Stomach (tissue), 9 donors: Measurements from ENCODE around the gene BORCS8. TPM values are rescaled to one million over a fixed set of nuclear protein-coding genes. Genes with fewer than 3 reads are reported as not detected.

Experiments
- DNase-seq, 2 donors: peaks; one replicate each; pipeline versions ENCODE4 v3.0.0 to v3.0.0-alpha.2; 2013 to 2019
- H3K27ac ChIP-seq, 5 donors: fragments of 200-600 bp in 4 of 5; sonication (generic) in 4 of 5; one replicate each; pipeline ENCODE4 v1.5.1; 2013 to 2019; ENCODE audit warnings: mild to moderate bottlenecking in 1 of 5, moderate library complexity in 1 of 5
- H3K27me3 ChIP-seq, 3 donors: fragments of 200-600 bp; sonication (generic); one replicate each; pipeline ENCODE4 v1.5.1; 2017 to 2019; ENCODE audit warnings: mixed run types in 1 of 3
- H3K36me3 ChIP-seq, 4 donors: fragments of 200-600 bp; sonication (generic); 1 replicate in 3 of 4; 2 replicates in 1 of 4; pipeline ENCODE4 v1.5.1; 2016 to 2019
- H3K4me1 ChIP-seq, 4 donors: fragments of 200-600 bp; sonication (generic); one replicate each; pipeline ENCODE4 v1.5.1; 2016 to 2019
- H3K4me3 ChIP-seq, 4 donors: fragments of 200-600 bp; sonication (generic) in 3 of 4; one replicate each; pipeline ENCODE4 v1.5.1; 2016 to 2019; ENCODE audit warnings: mild to moderate bottlenecking in 1 of 4
- H3K9me3 ChIP-seq, 4 donors: fragments of 200-600 bp; sonication (generic); one replicate each; pipeline ENCODE4 v1.5.1; 2016 to 2019
- EP300 ChIP-seq: sonication (generic); formaldehyde crosslinking; IDR thresholded peaks from one replicate; pipeline ENCODE4 v1.6.1; 2017; ENCODE audit warnings: antibody characterized with exemption
- POLR2A ChIP-seq, 4 donors: fragments of 450-650 bp; IDR thresholded peaks; one replicate each; pipeline ENCODE4 v1.6.1; 2016; ENCODE audit warnings: antibody characterized with exemption in 4 of 4, control low read depth in 2 of 4, mild to moderate bottlenecking in 1 of 4, moderate library complexity in 1 of 4
- POLR2AphosphoS5 ChIP-seq, 3 donors: sonication (generic); formaldehyde crosslinking; IDR thresholded peaks; one replicate each; pipeline ENCODE4 v1.6.1; 2016; ENCODE audit warnings: antibody characterized with exemption in 3 of 3
- WGBS, 5 donors: extraction: QIAGEN DNeasy Blood & Tissue Kit in 3 of 5; methylation state at CpG; one replicate each; pipeline versions ENCODE4 v1.1.5 to v1.1.7; 2013 to 2018; 5-methylcytosine and 5-hydroxymethylcytosine counted together
- intact Hi-C: fragments of 100-400 bp; cut with DNase I; formaldehyde crosslinking; loops from one replicate; pipeline ENCODE4 v1.15.1; 2023; ENCODE audit warnings: low total_unique reads
- polyA plus RNA-seq, 3 donors: library from polyadenylated mRNA; stranded (reverse); fragments of 200-250 nt; gene quantifications; one replicate each; pipeline ENCODE4 v1.2.3, GENCODE V29; 2013
- total RNA-seq, 5 donors: library from RNA; depleted of rRNA; stranded (reverse); fragments of >200 nt; gene quantifications; one replicate each; pipeline versions ENCODE4 v1.1.0 to v1.2.3, GENCODE V29; 2014 to 2016
- TF ChIP-seq, protein P1 (sequence below), 7 experiments: fragments of 450-650 bp in 4 of 7; fragments of 200-600 bp in 3 of 7; sonication (generic) in 3 of 7; IDR thresholded peaks; one replicate each; pipeline ENCODE4 v1.5.1; 2016 to 2019; ENCODE audit warnings: antibody characterized with exemption in 7 of 7, control low read depth in 2 of 7, mild to moderate bottlenecking in 1 of 7
- donor health status: healthy with polysubstance abuse.
- donor health status: Bipolar disorder and iron deficiency.
- donor health status: healthy.

Gene BORCS8
- total and polyA plus RNA-seq, 8 donors = 8.3 to 96.9 (median 28.1) TPM

DNA sequence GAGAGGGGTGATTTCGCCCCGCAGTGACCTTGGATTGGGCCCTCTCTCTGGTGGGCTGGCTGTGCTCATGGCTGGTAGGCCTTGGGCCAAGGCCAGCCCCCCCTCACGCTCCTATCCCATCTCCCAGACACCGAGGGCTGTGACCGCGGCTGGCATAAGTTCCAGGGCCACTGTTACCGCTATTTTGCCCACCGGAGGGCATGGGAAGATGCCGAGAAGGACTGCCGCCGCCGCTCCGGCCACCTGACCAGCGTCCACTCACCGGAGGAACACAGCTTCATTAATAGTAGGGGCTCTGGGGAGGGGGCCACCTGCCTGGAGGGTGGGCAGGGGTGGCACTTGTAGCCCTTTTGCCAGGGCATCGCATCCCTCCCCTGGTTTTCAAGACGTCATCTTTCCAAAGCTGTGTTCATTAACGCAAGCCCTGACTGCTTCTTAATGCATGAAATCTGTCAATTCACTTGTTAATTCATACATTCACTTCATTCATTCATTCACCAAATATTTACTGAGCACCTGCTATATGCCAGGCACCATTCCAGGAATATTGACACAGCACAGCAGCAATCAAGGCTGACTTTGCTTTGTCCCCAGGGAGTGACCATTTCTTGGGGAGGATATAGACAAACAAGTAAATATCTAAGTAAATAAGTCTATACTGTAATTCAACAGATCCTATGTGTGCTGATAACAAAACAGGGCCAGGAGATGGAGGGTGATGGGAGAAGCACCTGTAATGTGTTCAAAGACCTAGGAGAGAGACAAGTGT lies 46.4 kb upstream of the BORCS8 start:
- TF ChIP-seq, protein P1, sequence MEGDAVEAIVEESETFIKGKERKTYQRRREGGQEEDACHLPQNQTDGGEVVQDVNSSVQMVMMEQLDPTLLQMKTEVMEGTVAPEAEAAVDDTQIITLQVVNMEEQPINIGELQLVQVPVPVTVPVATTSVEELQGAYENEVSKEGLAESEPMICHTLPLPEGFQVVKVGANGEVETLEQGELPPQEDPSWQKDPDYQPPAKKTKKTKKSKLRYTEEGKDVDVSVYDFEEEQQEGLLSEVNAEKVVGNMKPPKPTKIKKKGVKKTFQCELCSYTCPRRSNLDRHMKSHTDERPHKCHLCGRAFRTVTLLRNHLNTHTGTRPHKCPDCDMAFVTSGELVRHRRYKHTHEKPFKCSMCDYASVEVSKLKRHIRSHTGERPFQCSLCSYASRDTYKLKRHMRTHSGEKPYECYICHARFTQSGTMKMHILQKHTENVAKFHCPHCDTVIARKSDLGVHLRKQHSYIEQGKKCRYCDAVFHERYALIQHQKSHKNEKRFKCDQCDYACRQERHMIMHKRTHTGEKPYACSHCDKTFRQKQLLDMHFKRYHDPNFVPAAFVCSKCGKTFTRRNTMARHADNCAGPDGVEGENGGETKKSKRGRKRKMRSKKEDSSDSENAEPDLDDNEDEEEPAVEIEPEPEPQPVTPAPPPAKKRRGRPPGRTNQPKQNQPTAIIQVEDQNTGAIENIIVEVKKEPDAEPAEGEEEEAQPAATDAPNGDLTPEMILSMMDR (IDR thresholded peaks at IDR 0.05) = no peak
- TF ChIP-seq EP300 (no peak), POLR2AphosphoS5 (IDR thresholded peaks at IDR 0.05) (no peak), POLR2A (IDR thresholded peaks at IDR 0.05) (no peak)
- DNase-seq = no peak
- intact Hi-C loops = no loop called here

DNA sequence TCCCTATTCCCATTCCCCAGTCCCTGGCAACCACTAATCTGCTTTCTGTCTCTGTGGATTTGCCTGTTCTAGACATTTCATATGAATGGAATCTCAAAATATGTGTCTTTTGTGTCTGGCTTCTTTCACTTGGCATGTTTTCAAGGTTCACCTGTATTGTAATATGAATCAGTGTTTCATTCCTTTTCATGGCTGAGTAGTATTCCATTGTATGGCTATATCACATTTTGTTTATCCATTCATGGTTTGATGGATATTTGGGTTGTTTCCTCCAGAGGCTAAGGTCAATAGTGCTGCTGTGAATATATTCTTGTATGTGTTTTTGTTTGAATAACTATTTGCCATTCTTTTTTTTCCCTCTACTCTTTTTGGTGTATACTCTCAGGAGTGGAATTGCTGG lies 44.2 kb upstream of the BORCS8 start:
- intact Hi-C loops = no loop called here
- Histone ChIP-seq H3K4me3 (no peak overlapping the region), H3K36me3 (no peaks in the 10 kb centered on the region), H3K27ac (no peak overlapping the region), H3K27me3 (peaks cover 0 to 44% (median 8%) of the 10 kb centered on the region in 3 donors), H3K4me1 (no peaks in the 10 kb centered on the region), H3K9me3 (peaks cover 19 to 33% (median 30%) of the 10 kb centered on the region in 4 donors)
- no peak for DNase-seq
- TF ChIP-seq POLR2A (IDR thresholded peaks at IDR 0.05) (no peak), EP300 (no peak), POLR2AphosphoS5 (IDR thresholded peaks at IDR 0.05) (no peak)
- TF ChIP-seq, protein P1 (IDR thresholded peaks at IDR 0.05) = no peak

More for the DNA sequence above, 46.4 kb upstream of the BORCS8 start:
- Histone ChIP-seq H3K36me3 (no peaks in the 10 kb centered on the region), H3K4me1 (no peaks in the 10 kb centered on the region), H3K4me3 (no peak overlapping the region), H3K27me3 (peaks cover 0 to 42% (median 8%) of the 10 kb centered on the region in 3 donors), H3K27ac (no peak overlapping the region), H3K9me3 (peaks cover 19 to 31% (median 27%) of the 10 kb centered on the region in 4 donors)
- 70 to 86% (median 81%) methylated on average over 12 to 18 of the region's 18 CpGs for WGBS, 5 donors

GRCh38 chr19:19234220-19234816 lies 42.4 kb upstream of the BORCS8 start:
- H3K27me3 ChIP-seq = peaks cover 0 to 25% (median 0%) of the 10 kb centered on the region in 3 donors
- intact Hi-C loops = no loop called here
- H3K27ac ChIP-seq = no peak overlapping the region
- no peaks in the 10 kb centered on the region for H3K4me1 ChIP-seq
- WGBS, 5 donors = 83 to 96% (median 85%) methylated on average over 2 of the region's 2 CpGs
- no peak overlapping the region for H3K4me3 ChIP-seq
- TF ChIP-seq POLR2A (IDR thresholded peaks at IDR 0.05) = no peak
- no peak for TF ChIP-seq POLR2AphosphoS5 (IDR thresholded peaks at IDR 0.05)
- TF ChIP-seq, protein P1 (IDR thresholded peaks at IDR 0.05) = no peak
- TF ChIP-seq EP300 = no peak
- no peaks in the 10 kb centered on the region for H3K36me3 ChIP-seq
- peaks cover 19 to 33% (median 30%) of the 10 kb centered on the region in 4 donors for H3K9me3 ChIP-seq
- no peak for DNase-seq

DNA sequence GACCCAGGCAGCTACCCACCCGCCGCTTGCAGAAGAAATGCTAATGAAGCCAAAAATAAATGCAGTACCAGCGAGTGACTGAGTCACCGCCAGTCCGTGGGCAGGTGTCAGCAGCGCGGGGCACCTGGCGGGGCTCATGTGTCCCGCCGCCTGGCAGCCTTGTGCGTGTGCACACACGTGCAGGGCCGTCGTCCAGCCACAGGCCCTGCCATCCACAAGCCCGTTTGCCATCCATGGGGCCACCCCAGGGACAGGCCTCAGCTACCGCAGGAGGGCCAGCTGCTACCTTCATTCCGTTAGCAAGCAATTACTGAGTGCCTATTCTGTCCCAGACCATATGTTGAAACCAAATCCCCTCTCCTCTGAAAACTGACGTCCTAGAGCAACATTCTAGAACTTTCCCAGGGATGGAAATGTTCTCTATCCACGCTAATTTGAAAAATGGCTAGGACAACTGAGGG lies 40.3 kb upstream of the BORCS8 start:
- no peaks in the 10 kb centered on the region for H3K36me3 ChIP-seq
- H3K27me3 ChIP-seq = peaks cover 0 to 25% (median 10%) of the 10 kb centered on the region in 3 donors
- intact Hi-C loops = no loop called here
- no peak for DNase-seq
- TF ChIP-seq, protein P1 (IDR thresholded peaks at IDR 0.05) = no peak
- no peak for TF ChIP-seq EP300
- no peak for TF ChIP-seq POLR2AphosphoS5 (IDR thresholded peaks at IDR 0.05)
- TF ChIP-seq POLR2A (IDR thresholded peaks at IDR 0.05) = no peak
- H3K27ac ChIP-seq = no peak overlapping the region
- peaks cover 19 to 33% (median 30%) of the 10 kb centered on the region in 4 donors for H3K9me3 ChIP-seq
- H3K4me1 ChIP-seq = no peaks in the 10 kb centered on the region
- H3K4me3 ChIP-seq = no peak overlapping the region
- 71 to 79% (median 75%) methylated on average over 11 to 19 of the region's 19 CpGs for WGBS, 5 donors
